ENCODE results near the gene ANXA11. TPM values are rescaled to one million over a fixed set of nuclear protein-coding genes. Genes with fewer than 3 reads are reported as not detected.

Gene ANXA11
- total and polyA plus RNA-seq, 2 experiments from 2014 or later, result 42.3 to 70.0 TPM

DNA sequence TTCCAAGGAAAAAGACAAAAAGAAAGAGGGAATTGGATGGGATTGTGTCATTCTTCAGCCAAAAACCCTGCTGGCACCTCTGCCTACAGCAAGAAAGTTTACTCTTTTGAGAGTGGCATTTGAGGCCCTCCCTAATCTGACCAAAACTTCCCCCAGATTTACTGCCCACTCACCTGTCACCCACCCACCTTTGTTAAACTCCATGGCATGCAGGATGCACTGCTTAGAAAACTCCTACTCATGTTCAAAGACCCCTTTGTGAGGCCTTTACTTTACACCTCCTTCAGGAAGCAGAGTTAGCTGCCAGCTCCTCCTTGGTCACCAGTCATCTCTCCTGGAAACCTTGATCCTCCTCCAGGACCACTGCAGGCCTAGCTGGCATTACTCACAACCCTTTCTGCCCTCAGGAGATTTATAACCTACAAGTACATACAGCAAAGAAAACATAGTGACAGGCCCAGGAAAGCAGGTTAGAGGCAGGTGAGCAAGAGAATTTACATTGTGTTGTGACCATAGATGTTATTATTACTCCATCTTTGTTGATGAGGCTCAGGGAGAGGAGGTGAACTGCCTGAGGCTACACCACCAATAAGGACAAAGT, 83.1 kb downstream of the ANXA11 start (continued):
- TF ChIP-seq ZNF331 (CRISPR knock-in tag; IDR thresholded peaks at IDR 0.05; ENCODE audit: low read depth), result no peak
- TF ChIP-seq, protein P1, sequence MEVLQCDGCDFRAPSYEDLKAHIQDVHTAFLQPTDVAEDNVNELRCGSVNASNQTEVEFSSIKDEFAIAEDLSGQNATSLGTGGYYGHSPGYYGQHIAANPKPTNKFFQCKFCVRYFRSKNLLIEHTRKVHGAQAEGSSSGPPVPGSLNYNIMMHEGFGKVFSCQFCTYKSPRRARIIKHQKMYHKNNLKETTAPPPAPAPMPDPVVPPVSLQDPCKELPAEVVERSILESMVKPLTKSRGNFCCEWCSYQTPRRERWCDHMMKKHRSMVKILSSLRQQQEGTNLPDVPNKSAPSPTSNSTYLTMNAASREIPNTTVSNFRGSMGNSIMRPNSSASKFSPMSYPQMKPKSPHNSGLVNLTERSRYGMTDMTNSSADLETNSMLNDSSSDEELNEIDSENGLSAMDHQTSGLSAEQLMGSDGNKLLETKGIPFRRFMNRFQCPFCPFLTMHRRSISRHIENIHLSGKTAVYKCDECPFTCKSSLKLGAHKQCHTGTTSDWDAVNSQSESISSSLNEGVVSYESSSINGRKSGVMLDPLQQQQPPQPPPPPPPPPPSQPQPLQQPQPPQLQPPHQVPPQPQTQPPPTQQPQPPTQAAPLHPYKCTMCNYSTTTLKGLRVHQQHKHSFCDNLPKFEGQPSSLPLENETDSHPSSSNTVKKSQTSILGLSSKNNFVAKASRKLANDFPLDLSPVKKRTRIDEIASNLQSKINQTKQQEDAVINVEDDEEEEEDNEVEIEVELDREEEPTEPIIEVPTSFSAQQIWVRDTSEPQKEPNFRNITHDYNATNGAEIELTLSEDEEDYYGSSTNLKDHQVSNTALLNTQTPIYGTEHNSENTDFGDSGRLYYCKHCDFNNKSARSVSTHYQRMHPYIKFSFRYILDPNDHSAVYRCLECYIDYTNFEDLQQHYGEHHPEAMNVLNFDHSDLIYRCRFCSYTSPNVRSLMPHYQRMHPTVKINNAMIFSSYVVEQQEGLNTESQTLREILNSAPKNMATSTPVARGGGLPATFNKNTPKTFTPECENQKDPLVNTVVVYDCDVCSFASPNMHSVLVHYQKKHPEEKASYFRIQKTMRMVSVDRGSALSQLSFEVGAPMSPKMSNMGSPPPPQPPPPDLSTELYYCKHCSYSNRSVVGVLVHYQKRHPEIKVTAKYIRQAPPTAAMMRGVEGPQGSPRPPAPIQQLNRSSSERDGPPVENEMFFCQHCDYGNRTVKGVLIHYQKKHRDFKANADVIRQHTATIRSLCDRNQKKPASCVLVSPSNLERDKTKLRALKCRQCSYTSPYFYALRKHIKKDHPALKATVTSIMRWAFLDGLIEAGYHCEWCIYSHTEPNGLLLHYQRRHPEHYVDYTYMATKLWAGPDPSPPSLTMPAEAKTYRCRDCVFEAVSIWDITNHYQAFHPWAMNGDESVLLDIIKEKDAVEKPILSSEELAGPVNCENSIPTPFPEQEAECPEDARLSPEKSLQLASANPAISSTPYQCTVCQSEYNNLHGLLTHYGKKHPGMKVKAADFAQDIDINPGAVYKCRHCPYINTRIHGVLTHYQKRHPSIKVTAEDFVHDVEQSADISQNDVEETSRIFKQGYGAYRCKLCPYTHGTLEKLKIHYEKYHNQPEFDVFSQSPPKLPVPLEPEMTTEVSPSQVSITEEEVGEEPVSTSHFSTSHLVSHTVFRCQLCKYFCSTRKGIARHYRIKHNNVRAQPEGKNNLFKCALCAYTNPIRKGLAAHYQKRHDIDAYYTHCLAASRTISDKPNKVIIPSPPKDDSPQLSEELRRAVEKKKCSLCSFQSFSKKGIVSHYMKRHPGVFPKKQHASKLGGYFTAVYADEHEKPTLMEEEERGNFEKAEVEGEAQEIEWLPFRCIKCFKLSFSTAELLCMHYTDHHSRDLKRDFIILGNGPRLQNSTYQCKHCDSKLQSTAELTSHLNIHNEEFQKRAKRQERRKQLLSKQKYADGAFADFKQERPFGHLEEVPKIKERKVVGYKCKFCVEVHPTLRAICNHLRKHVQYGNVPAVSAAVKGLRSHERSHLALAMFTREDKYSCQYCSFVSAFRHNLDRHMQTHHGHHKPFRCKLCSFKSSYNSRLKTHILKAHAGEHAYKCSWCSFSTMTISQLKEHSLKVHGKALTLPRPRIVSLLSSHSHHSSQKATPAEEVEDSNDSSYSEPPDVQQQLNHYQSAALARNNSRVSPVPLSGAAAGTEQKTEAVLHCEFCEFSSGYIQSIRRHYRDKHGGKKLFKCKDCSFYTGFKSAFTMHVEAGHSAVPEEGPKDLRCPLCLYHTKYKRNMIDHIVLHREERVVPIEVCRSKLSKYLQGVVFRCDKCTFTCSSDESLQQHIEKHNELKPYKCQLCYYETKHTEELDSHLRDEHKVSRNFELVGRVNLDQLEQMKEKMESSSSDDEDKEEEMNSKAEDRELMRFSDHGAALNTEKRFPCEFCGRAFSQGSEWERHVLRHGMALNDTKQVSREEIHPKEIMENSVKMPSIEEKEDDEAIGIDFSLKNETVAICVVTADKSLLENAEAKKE (CRISPR knock-in tag; IDR thresholded peaks at IDR 0.05), result no peak
- no peak for TF ChIP-seq ZNF114 (CRISPR knock-in tag; IDR thresholded peaks at IDR 0.05)
- TF ChIP-seq, protein P2, sequence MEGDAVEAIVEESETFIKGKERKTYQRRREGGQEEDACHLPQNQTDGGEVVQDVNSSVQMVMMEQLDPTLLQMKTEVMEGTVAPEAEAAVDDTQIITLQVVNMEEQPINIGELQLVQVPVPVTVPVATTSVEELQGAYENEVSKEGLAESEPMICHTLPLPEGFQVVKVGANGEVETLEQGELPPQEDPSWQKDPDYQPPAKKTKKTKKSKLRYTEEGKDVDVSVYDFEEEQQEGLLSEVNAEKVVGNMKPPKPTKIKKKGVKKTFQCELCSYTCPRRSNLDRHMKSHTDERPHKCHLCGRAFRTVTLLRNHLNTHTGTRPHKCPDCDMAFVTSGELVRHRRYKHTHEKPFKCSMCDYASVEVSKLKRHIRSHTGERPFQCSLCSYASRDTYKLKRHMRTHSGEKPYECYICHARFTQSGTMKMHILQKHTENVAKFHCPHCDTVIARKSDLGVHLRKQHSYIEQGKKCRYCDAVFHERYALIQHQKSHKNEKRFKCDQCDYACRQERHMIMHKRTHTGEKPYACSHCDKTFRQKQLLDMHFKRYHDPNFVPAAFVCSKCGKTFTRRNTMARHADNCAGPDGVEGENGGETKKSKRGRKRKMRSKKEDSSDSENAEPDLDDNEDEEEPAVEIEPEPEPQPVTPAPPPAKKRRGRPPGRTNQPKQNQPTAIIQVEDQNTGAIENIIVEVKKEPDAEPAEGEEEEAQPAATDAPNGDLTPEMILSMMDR (conservative IDR thresholded peaks at IDR 0.05; ENCODE audit: low read depth in 2 of 2), result no peak

DNA sequence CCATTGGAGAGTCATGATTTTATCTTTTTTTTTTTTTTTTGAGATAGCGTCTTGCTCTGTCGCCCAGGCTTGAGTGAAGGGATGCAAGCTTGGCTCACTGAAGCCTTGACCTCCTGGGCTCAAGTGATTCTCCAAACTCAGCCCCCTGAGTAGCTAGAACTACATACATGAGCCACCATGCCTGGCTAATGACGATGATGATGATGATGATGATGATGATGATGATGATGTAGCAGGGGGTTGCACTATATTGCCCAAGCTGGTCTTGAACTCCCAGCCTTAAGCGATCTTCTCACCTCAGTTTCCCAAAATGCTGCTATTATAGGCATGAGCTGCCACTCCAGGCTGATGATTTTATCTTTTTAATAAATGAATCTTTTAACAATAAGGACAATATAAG, 86.7 kb downstream of the ANXA11 start:
- Mint-ChIP-seq H3K36me3 (ENCODE audit: low read depth) (no peaks in the 10 kb centered on the region), H3K4me3 (no peak overlapping the region), H3K9me3 (no peaks in the 10 kb centered on the region; the same call in 1 of the 3 replicates), H3K27me3 (ENCODE audit: insufficient read depth, low read depth, poor library complexity) (no peaks in the 10 kb centered on the region), H3K27ac (no peak overlapping the region), H3K4me1 (no peaks in the 10 kb centered on the region)
- TF ChIP-seq, protein P2 (conservative IDR thresholded peaks at IDR 0.05; ENCODE audit: low read depth in 2 of 2), result no peak
- no peak for TF ChIP-seq CREB1 (CRISPR knock-in tag; IDR thresholded peaks at IDR 0.05; ENCODE audit: low read depth)
- TF ChIP-seq EZH2phosphoT487 (IDR thresholded peaks at IDR 0.05; ENCODE audit: unreplicated experiment), result no peak
- no peak for TF ChIP-seq ZNF331 (CRISPR knock-in tag; IDR thresholded peaks at IDR 0.05; ENCODE audit: low read depth)
- no peaks in the 10 kb centered on the region for H3F3A ChIP-seq (replicated peaks; ENCODE audit: low read depth)
- H2AFZ ChIP-seq, result no peak overlapping the region
- H3K4me2 ChIP-seq, result no peak overlapping the region
- DNase-seq (ENCODE audit: low spot score) (no peak), ATAC-seq (no peak)
- no peaks in the 10 kb centered on the region for H4K20me1 ChIP-seq (replicated peaks; ENCODE audit: insufficient read depth)
- no peaks in the 10 kb centered on the region for H3K36me3 ChIP-seq (ENCODE audit: insufficient read depth)
- H3K4me1 ChIP-seq (ENCODE audit: insufficient read depth), result no peaks in the 10 kb centered on the region
- H3K27me3 ChIP-seq (ENCODE audit: insufficient read depth), result no peaks in the 10 kb centered on the region
- H3K4me3 ChIP-seq, result no peak overlapping the region
- no peaks in the 10 kb centered on the region for H3K79me2 ChIP-seq (replicated peaks; ENCODE audit: insufficient read depth)
- no peaks in the 10 kb centered on the region; the same call in 1 of the 2 replicates for H3K9me2 ChIP-seq (ENCODE audit: insufficient read depth)
- H3K27ac ChIP-seq (ENCODE audit: low read depth), result no peak overlapping the region

Data from GM23338 (cell line).